HG02678 (cell line): ENCODE measurements around the gene IL16.

Experiments used
- ATAC-seq: cut with Tn5 transposase; IDR thresholded peaks from one replicate; pipeline ENCODE4 v1.9.1; 2021; ENCODE audit warnings: mild to moderate bottlenecking, moderate library complexity; ENCODE audit not compliant: unreplicated experiment

The IL16 gene

GRCh38 chr15:81289910-81290309 lies 93.2 kb downstream of the IL16 start:
- ATAC-seq = no peak

- no peak for ATAC-seq
These were observed 95.3 kb downstream of the IL16 start for GRCh38 chr15:81291916-81292522.

GRCh38 chr15:81292523-81293001 lies 95.9 kb downstream of the IL16 start:
- peak; percentile 41 for ATAC-seq

GRCh38 chr15:81293728-81294515 lies 97.2 kb downstream of the IL16 start:
- peak; percentile 59 for ATAC-seq

GRCh38 chr15:81294516-81294880 lies 97.8 kb downstream of the IL16 start:
- ATAC-seq = no peak

GRCh38 chr15:81295486-81296121 lies 98.9 kb downstream of the IL16 start:
- ATAC-seq = no peak

- no peak for ATAC-seq
These were observed 99.5 kb downstream of the IL16 start for GRCh38 chr15:81296186-81296585.

- peak; percentile 44 for ATAC-seq
These were observed 100.0 kb downstream of the IL16 start for GRCh38 chr15:81296673-81297072.

- no peak for ATAC-seq
These were observed 100.5 kb downstream of the IL16 start for GRCh38 chr15:81297147-81297572.

- no peak for ATAC-seq
These were observed 101.2 kb downstream of the IL16 start for GRCh38 chr15:81297603-81298575.

GRCh38 chr15:81298611-81299010 lies 101.9 kb downstream of the IL16 start:
- no peak for ATAC-seq

GRCh38 chr15:81299156-81299555 lies 102.5 kb downstream of the IL16 start:
- ATAC-seq = no peak

- ATAC-seq = no peak
These were observed 103.1 kb downstream of the IL16 start for GRCh38 chr15:81299630-81300273.

- no peak for ATAC-seq
These were observed 104.7 kb downstream of the IL16 start for GRCh38 chr15:81301385-81301784.

GRCh38 chr15:81301815-81302399 lies 105.2 kb downstream of the IL16 start:
- ATAC-seq = peak; percentile 79

GRCh38 chr15:81302701-81303109 lies 106.0 kb downstream of the IL16 start:
- no peak for ATAC-seq

- no peak for ATAC-seq
These were observed 106.9 kb downstream of the IL16 start for GRCh38 chr15:81303244-81304225.

GRCh38 chr15:81304226-81304625 lies 107.5 kb downstream of the IL16 start:
- ATAC-seq = no peak

GRCh38 chr15:81308260-81308659 lies 111.6 kb downstream of the IL16 start:
- ATAC-seq = no peak
